Body of pancreas (tissue), 4 donors: Measurements from ENCODE around the gene SORCS2. TPM values are rescaled to one million over a fixed set of nuclear protein-coding genes. Genes with fewer than 3 reads are reported as not detected.

Source experiments
- ATAC-seq: fragments of 150-250 bp; one replicate; pipeline ENCODE4 v1.9.1; 2016
- DNase-seq, 4 donors: peaks; one replicate each; pipeline ENCODE4 v3.0.0-alpha.2; 2019
- H3K27ac ChIP-seq, 4 donors: fragments of 200-600 bp; sonication (generic); 1 replicate in 3 of 4; 2 replicates in 1 of 4; pipeline versions ENCODE4 v1.5.1 to v1.6.1; 2016 to 2019; ENCODE audit warnings: mild to moderate bottlenecking in 1 of 4, mixed read lengths in 1 of 4, moderate library complexity in 1 of 4
- H3K27me3 ChIP-seq, 2 donors: fragments of 200-600 bp; sonication (generic); one replicate each; pipeline ENCODE4 v1.6.0; 2016; ENCODE audit warnings: mild to moderate bottlenecking in 1 of 2
- H3K36me3 ChIP-seq, 2 donors: fragments of 200-600 bp; sonication (generic); replicated peaks in 1 of 2; 2 replicates each; pipeline ENCODE4 v1.5.1; 2016; ENCODE audit warnings: low read depth in 2 of 2; ENCODE audit not compliant: insufficient read depth in 1 of 2
- H3K4me1 ChIP-seq: fragments of 200-600 bp; sonication (generic); one replicate; pipeline ENCODE4 v1.6.0; 2016
- H3K4me3 ChIP-seq, 2 donors: fragments of 200-600 bp; sonication (generic); 1 replicate in 1 of 2; 2 replicates in 1 of 2; pipeline ENCODE4 v1.5.1; 2016 to 2019
- H3K9me3 ChIP-seq, 3 donors: fragments of 200-600 bp; sonication (generic); 1 replicate in 2 of 3; 2 replicates in 1 of 3; pipeline ENCODE4 v1.5.1; 2016
- CTCF ChIP-seq, 7 experiments: fragments of 450-650 bp in 4 of 7; fragments of 200-600 bp in 3 of 7; sonication (generic) in 3 of 7; IDR thresholded peaks; one replicate each; pipeline ENCODE4 v1.5.1; 2016 to 2019; ENCODE audit warnings: antibody characterized with exemption in 7 of 7
- POLR2A ChIP-seq, 3 donors: fragments of 450-650 bp; IDR thresholded peaks; one replicate each; pipeline ENCODE4 v1.6.1; 2016; ENCODE audit warnings: antibody characterized with exemption in 3 of 3, mild to moderate bottlenecking in 2 of 3
- WGBS, 2 donors: methylation state at CpG; one replicate each; pipeline ENCODE4 v1.1.5; 2017; 5-methylcytosine and 5-hydroxymethylcytosine counted together
- intact Hi-C: fragments of 100-400 bp; cut with DNase I; formaldehyde crosslinking; loops from one replicate; pipeline ENCODE4 v1.15.1; 2023
- total RNA-seq, 2 donors: library from RNA; depleted of rRNA; stranded (reverse); fragments of >200 nt; gene quantifications; one replicate each; pipeline ENCODE4 v1.1.0, GENCODE V29; 2016

The SORCS2 gene
- total RNA-seq, 2 donors from 2014 or later = 0.26 to 0.33 TPM

- H3K36me3 ChIP-seq = no peaks in the 10 kb centered on the region
- 91 to 100% methylated on average over 12 to 25 of the region's 30 CpGs for WGBS, 2 donors
- no peak for DNase-seq
- H3K27ac ChIP-seq = no peak overlapping the region
- H3K27me3 ChIP-seq = no peaks in the 10 kb centered on the region
- H3K4me3 ChIP-seq = no peak overlapping the region
- H3K9me3 ChIP-seq = no peaks in the 10 kb centered on the region
- ATAC-seq = no peak
- no peaks in the 10 kb centered on the region for H3K4me1 ChIP-seq
- intact Hi-C loops = no loop called here
- no peak for TF ChIP-seq POLR2A (IDR thresholded peaks at IDR 0.05)
- no peak for TF ChIP-seq CTCF (IDR thresholded peaks at IDR 0.05)
Observed at GRCh38 chr4:7787681-7788141, 595.4 kb downstream of the SORCS2 start.

- H3K4me1 ChIP-seq = no peaks in the 10 kb centered on the region
- no peaks in the 10 kb centered on the region for H3K36me3 ChIP-seq
- no peaks in the 10 kb centered on the region for H3K27me3 ChIP-seq
- H3K9me3 ChIP-seq = no peaks in the 10 kb centered on the region
- no peak for ATAC-seq
- intact Hi-C loops = no loop called here
- no peak overlapping the region for H3K4me3 ChIP-seq
- DNase-seq = no peak
- TF ChIP-seq CTCF (IDR thresholded peaks at IDR 0.05) (no peak), POLR2A (IDR thresholded peaks at IDR 0.05) (no peak)
- 95% methylated on average over 17 of the region's 17 CpGs for WGBS, 2 donors
- H3K27ac ChIP-seq = no peak overlapping the region
Observed at GRCh38 chr4:7788193-7788592, 595.9 kb downstream of the SORCS2 start.

- no peaks in the 10 kb centered on the region for H3K36me3 ChIP-seq
- no peaks in the 10 kb centered on the region for H3K27me3 ChIP-seq
Observed at GRCh38 chr4:7788694-7789425, 596.5 kb downstream of the SORCS2 start.

GRCh38 chr4:7790023-7790422 lies 597.7 kb downstream of the SORCS2 start:
- TF ChIP-seq POLR2A (IDR thresholded peaks at IDR 0.05) (no peak), CTCF (IDR thresholded peaks at IDR 0.05) (no peak)

More at GRCh38 chr4:7788694-7789425, 596.5 kb downstream of the SORCS2 start:
- H3K4me1 ChIP-seq = no peaks in the 10 kb centered on the region
- TF ChIP-seq CTCF (IDR thresholded peaks at IDR 0.05) = no peak
- no peak for TF ChIP-seq POLR2A (IDR thresholded peaks at IDR 0.05)
- 89 to 90% methylated on average over 9 to 13 of the region's 13 CpGs for WGBS, 2 donors
- intact Hi-C loops = no loop called here
- no peaks in the 10 kb centered on the region for H3K9me3 ChIP-seq
- DNase-seq = no peak
- ATAC-seq = no peak
- H3K4me3 ChIP-seq = no peak overlapping the region
- H3K27ac ChIP-seq = no peak overlapping the region

GRCh38 chr4:7790999-7791398 lies 598.7 kb downstream of the SORCS2 start:
- Histone ChIP-seq H3K4me1 (no peaks in the 10 kb centered on the region), H3K27me3 (no peaks in the 10 kb centered on the region), H3K36me3 (no peaks in the 10 kb centered on the region), H3K27ac (no peak overlapping the region), H3K9me3 (no peaks in the 10 kb centered on the region), H3K4me3 (no peak overlapping the region)
- ATAC-seq (no peak), DNase-seq (no peak)
- TF ChIP-seq POLR2A (IDR thresholded peaks at IDR 0.05) = no peak
- TF ChIP-seq CTCF (IDR thresholded peaks at IDR 0.05) = no peak
- WGBS, 2 donors = 53 to 63% methylated on average over 2 of the region's 2 CpGs
- intact Hi-C loops = no loop called here

More at GRCh38 chr4:7790023-7790422, 597.7 kb downstream of the SORCS2 start:
- DNase-seq (no peak), ATAC-seq (no peak)
- Histone ChIP-seq H3K27me3 (no peaks in the 10 kb centered on the region), H3K4me1 (no peaks in the 10 kb centered on the region), H3K27ac (no peak overlapping the region), H3K4me3 (no peak overlapping the region), H3K9me3 (no peaks in the 10 kb centered on the region), H3K36me3 (no peaks in the 10 kb centered on the region)
- intact Hi-C loops = no loop called here
- 45 to 56% methylated on average over 2 of the region's 2 CpGs for WGBS, 2 donors
